HG03175 (cell line): ENCODE measurements around the gene CFAP141.

Experiments
- ATAC-seq: cut with Tn5 transposase; IDR thresholded peaks from one replicate; pipeline ENCODE4 v1.9.1; 2021; ENCODE audit warnings: mild to moderate bottlenecking, moderate library complexity; ENCODE audit not compliant: unreplicated experiment

The CFAP141 gene

GRCh38 chr1:154174654-154175053 lies 31.5 kb downstream of the CFAP141 start:
- ATAC-seq: no peak

GRCh38 chr1:154171880-154172279 lies 34.3 kb downstream of the CFAP141 start:
- ATAC-seq: no peak

DNA sequence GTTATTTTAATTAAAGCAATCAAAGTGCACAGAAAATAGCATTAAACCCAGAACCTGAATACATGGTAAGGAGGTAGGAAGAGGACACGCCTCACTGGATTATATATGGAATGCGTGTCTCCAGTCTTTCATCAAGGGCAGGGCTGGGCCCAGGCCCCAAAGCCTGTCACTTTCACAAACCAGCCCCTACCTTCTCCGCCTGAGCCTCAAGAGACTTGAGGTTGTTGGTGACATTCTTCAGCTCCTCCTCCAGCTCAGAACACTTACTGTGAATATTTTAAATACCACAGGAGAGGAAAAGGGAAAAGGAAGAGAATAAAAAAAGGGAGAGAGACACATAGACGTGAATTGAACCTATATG lies 34.9 kb downstream of the CFAP141 start:
- ATAC-seq: no peak

GRCh38 chr1:154170547-154171222 lies 35.4 kb downstream of the CFAP141 start:
- no peak for ATAC-seq

DNA sequence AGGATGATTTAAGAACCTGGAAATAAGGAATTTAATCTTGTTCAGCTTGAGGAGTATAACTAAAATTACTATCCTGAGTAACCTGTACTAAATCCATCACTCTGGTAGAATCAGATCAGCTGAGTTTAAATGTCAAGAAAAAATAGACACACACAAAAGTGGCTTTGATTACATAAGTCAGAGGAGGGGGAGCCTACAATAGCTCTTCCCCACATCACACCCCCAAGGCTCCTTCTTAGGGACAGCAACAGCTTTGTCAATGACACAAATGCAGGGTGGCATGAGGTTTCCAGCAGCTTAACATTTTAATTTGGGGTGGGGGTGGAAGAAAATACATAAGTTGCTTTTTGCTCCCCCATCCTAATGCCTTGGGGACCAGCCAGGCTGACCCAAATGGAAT lies 38.7 kb downstream of the CFAP141 start:
- ATAC-seq: no peak

DNA sequence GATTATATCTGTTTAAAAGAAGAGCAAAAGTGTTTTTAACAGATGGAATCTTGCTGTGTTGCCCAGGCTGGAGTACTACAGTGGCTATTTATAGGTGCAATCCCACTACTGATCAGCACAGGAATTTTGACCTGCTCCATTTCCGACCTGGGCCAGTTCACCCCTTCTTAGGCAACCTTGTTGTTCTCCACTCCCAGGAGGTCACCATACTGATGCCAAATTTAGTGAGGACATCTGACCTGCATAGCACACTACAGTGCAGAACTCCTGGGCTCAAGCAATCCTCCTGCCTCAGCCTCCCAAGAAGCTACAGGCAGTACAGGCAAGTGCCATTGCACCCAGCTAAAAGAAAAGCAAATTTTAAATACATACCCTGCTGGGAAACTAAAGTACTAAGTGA lies 39.9 kb downstream of the CFAP141 start:
- no peak for ATAC-seq

GRCh38 chr1:154159554-154159953 lies 46.6 kb downstream of the CFAP141 start:
- ATAC-seq: no peak

- no peak for ATAC-seq
Measured at GRCh38 chr1:154158307-154159125, 47.6 kb downstream of the CFAP141 start.

GRCh38 chr1:154157520-154158306 lies 48.4 kb downstream of the CFAP141 start:
- ATAC-seq: peak; percentile 86

GRCh38 chr1:154155251-154155650 lies 50.9 kb downstream of the CFAP141 start:
- ATAC-seq: no peak

GRCh38 chr1:154154534-154155191 lies 51.5 kb downstream of the CFAP141 start, which contains the start of gene NUP210L:
NUP210L (minus strand) TSS chr1:154155073.
- ATAC-seq: no peak

GRCh38 chr1:154154053-154154452 lies 52.1 kb downstream of the CFAP141 start:
- no peak for ATAC-seq

- ATAC-seq: no peak
Measured at GRCh38 chr1:154151311-154151710, 54.8 kb downstream of the CFAP141 start.
